ENCODE results near the gene TOMM34.

- TF ChIP-seq POLR2AphosphoS5 (IDR thresholded peaks at IDR 0.05; ENCODE audit: low read depth, low read length), result no peak
- TF ChIP-seq POLR2A (IDR thresholded peaks at IDR 0.05; ENCODE audit: low read depth, low read length), result no peak
- no peak for TF ChIP-seq TAF1 (IDR thresholded peaks at IDR 0.05; ENCODE audit: borderline replicate concordance, low read depth, low read length)
Observed at GRCh38 chr20:44965651-44966029, 5.4 kb upstream of the TOMM34 start.

All from GM12892 (cell line).